H9 (cell line): ENCODE results near the gene CRY1. TPM values are rescaled to one million over a fixed set of nuclear protein-coding genes. Genes with fewer than 3 reads are reported as not detected.

ENCODE experiments used
- DNase-seq: peaks from one replicate; pipeline ENCODE4 v3.0.0-alpha.2; 2017
- H2AFZ ChIP-seq: one replicate; pipeline ENCODE4 v1.6.1; 2013; ENCODE audit warnings: mild to moderate bottlenecking, low read length, control low read depth, moderate library complexity
- H2AK5ac ChIP-seq: 2 replicates; pipeline ENCODE4 v1.6.1; 2013; ENCODE audit warnings: low read length, control low read depth, mixed read lengths; ENCODE audit not compliant: insufficient read length
- H2BK120ac ChIP-seq: one replicate; pipeline ENCODE4 v1.6.1; 2013; ENCODE audit warnings: low read depth, mild to moderate bottlenecking, low read length, control low read depth, inconsistent platforms; ENCODE audit not compliant: poor library complexity, severe bottlenecking
- H2BK12ac ChIP-seq: 2 replicates; pipeline ENCODE4 v1.6.1; 2013; ENCODE audit warnings: low read length, control low read depth, mixed read lengths, low read depth; ENCODE audit not compliant: insufficient read length
- H2BK15ac ChIP-seq: 2 replicates; pipeline ENCODE4 v1.6.1; 2013; ENCODE audit warnings: low read depth, low read length, control low read depth
- H2BK20ac ChIP-seq: one replicate; pipeline ENCODE4 v1.6.1; 2013; ENCODE audit warnings: low read depth, mild to moderate bottlenecking, low read length, control low read depth, inconsistent platforms; ENCODE audit not compliant: poor library complexity, severe bottlenecking
- H2BK5ac ChIP-seq: 2 replicates; pipeline ENCODE4 v1.6.1; 2013; ENCODE audit warnings: low read length, control low read depth, mixed read lengths; ENCODE audit not compliant: insufficient read length
- H3K14ac ChIP-seq: 2 replicates; pipeline ENCODE4 v1.6.1; 2013; ENCODE audit warnings: low read length, control low read depth; ENCODE audit not compliant: insufficient read depth
- H3K18ac ChIP-seq: 2 replicates; pipeline ENCODE4 v1.6.1; 2013; ENCODE audit warnings: low read depth, mild to moderate bottlenecking, mixed read lengths, low read length, control low read depth; ENCODE audit not compliant: insufficient read length
- H3K23ac ChIP-seq: 2 replicates; pipeline ENCODE4 v1.6.1; 2013; ENCODE audit warnings: low read length, control low read depth, mixed read lengths, low read depth; ENCODE audit not compliant: insufficient read length
- H3K23me2 ChIP-seq: 2 replicates; pipeline ENCODE4 v1.6.1; 2013; ENCODE audit warnings: low read depth, mild to moderate bottlenecking, mixed read lengths, low read length, control low read depth; ENCODE audit not compliant: insufficient read length, poor library complexity, severe bottlenecking
- H3K27ac ChIP-seq: 2 replicates; pipeline ENCODE4 v1.5.1; 2013; ENCODE audit warnings: low read length, control low read depth, mixed read lengths, low read depth; ENCODE audit not compliant: insufficient read length
- H3K27me3 ChIP-seq: 2 replicates; pipeline ENCODE4 v1.6.1; 2013; ENCODE audit warnings: low read length, control low read depth, inconsistent platforms; ENCODE audit not compliant: insufficient read depth
- H3K4ac ChIP-seq: 2 replicates; pipeline ENCODE4 v1.6.1; 2013; ENCODE audit warnings: low read depth, mild to moderate bottlenecking, control low read depth, inconsistent platforms, low read length, moderate library complexity
- H3K4me1 ChIP-seq: 2 replicates; pipeline ENCODE4 v1.6.1; 2013; ENCODE audit warnings: low read length, control low read depth, inconsistent platforms; ENCODE audit not compliant: insufficient read depth
- H3K4me2 ChIP-seq: 2 replicates; pipeline ENCODE4 v1.6.1; 2013; ENCODE audit warnings: low read length, control low read depth, mixed read lengths; ENCODE audit not compliant: insufficient read length, insufficient read depth
- H3K56ac ChIP-seq: 2 replicates; pipeline ENCODE4 v1.6.1; 2013; ENCODE audit warnings: low read depth, mild to moderate bottlenecking, mixed read lengths, low read length, control low read depth; ENCODE audit not compliant: insufficient read length
- H3K79me1 ChIP-seq: 2 replicates; pipeline ENCODE4 v1.6.1; 2013; ENCODE audit warnings: low read depth, mild to moderate bottlenecking, moderate library complexity, low read length, control low read depth, inconsistent platforms; ENCODE audit not compliant: insufficient read depth, poor library complexity, severe bottlenecking
- H3K79me2 ChIP-seq: 2 replicates; pipeline ENCODE4 v1.6.1; 2013; ENCODE audit warnings: low read length, control low read depth, inconsistent platforms; ENCODE audit not compliant: insufficient read depth
- H3K9ac ChIP-seq: 2 replicates; pipeline ENCODE4 v1.6.1; 2013; ENCODE audit warnings: low read length, control low read depth, mixed read lengths; ENCODE audit not compliant: insufficient read length; ENCODE audit errors: extremely low read depth
- H3K9me3 ChIP-seq: one replicate; pipeline ENCODE4 v1.6.1; 2013; ENCODE audit warnings: low read depth, low read length, inconsistent platforms; ENCODE audit not compliant: control insufficient read depth
- H3T11ph ChIP-seq: one replicate; pipeline ENCODE4 v1.6.1; 2013; ENCODE audit warnings: mild to moderate bottlenecking, low read length, control low read depth, inconsistent platforms
- H4K20me1 ChIP-seq: one replicate; pipeline ENCODE4 v1.6.1; 2013; ENCODE audit not compliant: control insufficient read depth, insufficient read length, insufficient read depth
- H4K5ac ChIP-seq: 2 replicates; pipeline ENCODE4 v1.6.1; 2013; ENCODE audit warnings: low read depth, mild to moderate bottlenecking, mixed read lengths, low read length, control low read depth; ENCODE audit not compliant: insufficient read length
- H4K8ac ChIP-seq: replicated peaks from 2 replicates; pipeline ENCODE4 v1.6.1; 2013; ENCODE audit warnings: low read length, control low read depth, mixed read lengths, low read depth; ENCODE audit not compliant: insufficient read length
- H4K91ac ChIP-seq: 2 replicates; pipeline ENCODE4 v1.6.1; 2013; ENCODE audit warnings: low read depth, mild to moderate bottlenecking, moderate library complexity, mixed read lengths, low read length, control low read depth; ENCODE audit not compliant: insufficient read length
- H3K27ac Mint-ChIP-seq, 3 experiments: 2 replicates in 2 of 3; 3 replicates in 1 of 3; pipeline ENCODE4 v1.8.0; 2020 to 2021; ENCODE audit warnings: mixed read lengths in 3 of 3, mild to moderate bottlenecking in 1 of 3, moderate library complexity in 1 of 3
- H3K27me3 Mint-ChIP-seq: 2 replicates; pipeline ENCODE4 v1.8.0; 2021; ENCODE audit warnings: low read depth, mild to moderate bottlenecking, moderate library complexity, mixed read lengths
- H3K36me3 Mint-ChIP-seq, 3 experiments: 2 replicates in 2 of 3; 3 replicates in 1 of 3; pipeline ENCODE4 v1.8.0; 2020 to 2021; ENCODE audit warnings: low read depth in 3 of 3, mixed read lengths in 3 of 3; ENCODE audit not compliant: insufficient read depth in 1 of 3
- H3K4me1 Mint-ChIP-seq, 2 experiments: 2 replicates each; pipeline ENCODE4 v1.8.0; 2020; ENCODE audit warnings: mixed read lengths in 2 of 2
- H3K4me3 Mint-ChIP-seq, 2 experiments: 2 replicates in 1 of 2; 3 replicates in 1 of 2; pipeline ENCODE4 v1.8.0; 2020 to 2021; ENCODE audit warnings: mild to moderate bottlenecking in 2 of 2, mixed read lengths in 2 of 2, moderate library complexity in 1 of 2
- H3K9me3 Mint-ChIP-seq, 2 experiments: 2 replicates in 1 of 2; 3 replicates in 1 of 2; pipeline ENCODE4 v1.8.0; 2020; ENCODE audit warnings: mild to moderate bottlenecking in 2 of 2, mixed read lengths in 2 of 2, moderate library complexity in 1 of 2
- WGBS: extraction: QIAGEN DNeasy Blood & Tissue Kit; methylation state at CpG from one replicate; pipeline ENCODE4 v1.1.7; 2013; ENCODE audit warnings: missing lambda C conversion rate, low lambda C conversion rate, mixed read lengths; ENCODE audit not compliant: insufficient read length; ENCODE audit errors: extremely low coverage; 5-methylcytosine and 5-hydroxymethylcytosine counted together
- total RNA-seq: library from RNA; stranded (reverse); gene quantifications from 2 replicates; pipeline ENCODE4 v1.2.1, GENCODE V29; 2021
- TF ChIP-seq, protein P1 (sequence below): fragments of 200-600 bp; sonication (generic); conservative IDR thresholded peaks from 3 replicates; pipeline ENCODE4 v1.8.0; 2021; ENCODE audit warnings: antibody characterized with exemption, mild to moderate bottlenecking

Gene CRY1
- total RNA-seq, 1 experiment from 2014 or later: 23.5 TPM

DNA sequence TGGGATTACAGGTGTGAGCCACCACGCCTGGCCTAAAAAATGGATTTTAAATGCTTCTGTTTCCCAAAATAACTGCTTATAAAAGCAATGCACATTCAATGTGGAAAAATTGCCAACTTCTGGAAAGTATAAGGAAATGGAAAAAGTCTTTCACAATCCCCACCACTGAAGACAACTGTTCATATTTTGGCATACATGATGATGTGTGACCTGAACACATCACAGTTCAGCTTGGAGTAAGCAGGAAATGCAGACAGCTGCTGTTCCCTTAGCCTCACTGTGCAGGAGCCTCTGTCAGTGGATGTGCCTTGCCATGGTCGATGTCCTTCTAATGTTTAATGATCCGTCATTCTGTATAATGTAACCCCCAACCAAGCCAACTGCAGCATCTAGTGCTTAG lies 111.6 kb downstream of the CRY1 start:
- Mint-ChIP-seq H3K27me3 (no peaks in the 10 kb centered on the region), H3K4me3 (no peak overlapping the region), H3K4me1 (peaks cover 8 to 12% of the 10 kb centered on the region in 2 experiments), H3K27ac (no peak overlapping the region), H3K9me3 (no peaks in the 10 kb centered on the region; a peak in 1 of 5 replicates), H3K36me3 (peaks cover 13 to 25% (median 21%) of the 10 kb centered on the region in 3 experiments; a peak in 6 of 7 replicates)
- H2AK5ac ChIP-seq: no peak overlapping the region
- H3K4me1 ChIP-seq: no peaks in the 10 kb centered on the region
- H3K4ac ChIP-seq: no peak overlapping the region
- no CpG with 5 or more reads among the region's 3 CpGs for whole genome bisulfite sequencing
- H3K79me2 ChIP-seq: no peaks in the 10 kb centered on the region
- no peak overlapping the region for H3K27ac ChIP-seq
- no peak overlapping the region for H2BK5ac ChIP-seq
- peaks cover 5% of the 10 kb centered on the region for H3K23me2 ChIP-seq
- no peak overlapping the region for H3K18ac ChIP-seq
- no peak overlapping the region for H2BK120ac ChIP-seq
- H2AFZ ChIP-seq: no peak overlapping the region
- no peak overlapping the region for H3T11ph ChIP-seq
- no peaks in the 10 kb centered on the region for H4K20me1 ChIP-seq
- no peak overlapping the region for H3K14ac ChIP-seq
- no peak overlapping the region for H4K5ac ChIP-seq
- no peak overlapping the region for H2BK15ac ChIP-seq
- TF ChIP-seq, protein P1, sequence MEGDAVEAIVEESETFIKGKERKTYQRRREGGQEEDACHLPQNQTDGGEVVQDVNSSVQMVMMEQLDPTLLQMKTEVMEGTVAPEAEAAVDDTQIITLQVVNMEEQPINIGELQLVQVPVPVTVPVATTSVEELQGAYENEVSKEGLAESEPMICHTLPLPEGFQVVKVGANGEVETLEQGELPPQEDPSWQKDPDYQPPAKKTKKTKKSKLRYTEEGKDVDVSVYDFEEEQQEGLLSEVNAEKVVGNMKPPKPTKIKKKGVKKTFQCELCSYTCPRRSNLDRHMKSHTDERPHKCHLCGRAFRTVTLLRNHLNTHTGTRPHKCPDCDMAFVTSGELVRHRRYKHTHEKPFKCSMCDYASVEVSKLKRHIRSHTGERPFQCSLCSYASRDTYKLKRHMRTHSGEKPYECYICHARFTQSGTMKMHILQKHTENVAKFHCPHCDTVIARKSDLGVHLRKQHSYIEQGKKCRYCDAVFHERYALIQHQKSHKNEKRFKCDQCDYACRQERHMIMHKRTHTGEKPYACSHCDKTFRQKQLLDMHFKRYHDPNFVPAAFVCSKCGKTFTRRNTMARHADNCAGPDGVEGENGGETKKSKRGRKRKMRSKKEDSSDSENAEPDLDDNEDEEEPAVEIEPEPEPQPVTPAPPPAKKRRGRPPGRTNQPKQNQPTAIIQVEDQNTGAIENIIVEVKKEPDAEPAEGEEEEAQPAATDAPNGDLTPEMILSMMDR: no peak
- no peaks in the 10 kb centered on the region for H3K79me1 ChIP-seq
- H3K27me3 ChIP-seq: no peaks in the 10 kb centered on the region
- no peak overlapping the region for H3K4me2 ChIP-seq
- H4K91ac ChIP-seq: no peak overlapping the region
- DNase-seq: no peak
- H4K8ac ChIP-seq: no peak overlapping the region
- H3K56ac ChIP-seq: no peak overlapping the region
- no peak overlapping the region for H3K23ac ChIP-seq
- no peak overlapping the region for H3K9ac ChIP-seq
- H2BK12ac ChIP-seq: no peak overlapping the region
- H3K9me3 ChIP-seq: no peaks in the 10 kb centered on the region
- no peak overlapping the region for H2BK20ac ChIP-seq
